ENCODE measurements around the gene B4GALNT1.
"Not testable (repeated sequence)": the region's sequence is repeated elsewhere in the genome, so short reads cannot be mapped to it uniquely, and the experiment has no call there.

B4GALNT1 gene

DNA sequence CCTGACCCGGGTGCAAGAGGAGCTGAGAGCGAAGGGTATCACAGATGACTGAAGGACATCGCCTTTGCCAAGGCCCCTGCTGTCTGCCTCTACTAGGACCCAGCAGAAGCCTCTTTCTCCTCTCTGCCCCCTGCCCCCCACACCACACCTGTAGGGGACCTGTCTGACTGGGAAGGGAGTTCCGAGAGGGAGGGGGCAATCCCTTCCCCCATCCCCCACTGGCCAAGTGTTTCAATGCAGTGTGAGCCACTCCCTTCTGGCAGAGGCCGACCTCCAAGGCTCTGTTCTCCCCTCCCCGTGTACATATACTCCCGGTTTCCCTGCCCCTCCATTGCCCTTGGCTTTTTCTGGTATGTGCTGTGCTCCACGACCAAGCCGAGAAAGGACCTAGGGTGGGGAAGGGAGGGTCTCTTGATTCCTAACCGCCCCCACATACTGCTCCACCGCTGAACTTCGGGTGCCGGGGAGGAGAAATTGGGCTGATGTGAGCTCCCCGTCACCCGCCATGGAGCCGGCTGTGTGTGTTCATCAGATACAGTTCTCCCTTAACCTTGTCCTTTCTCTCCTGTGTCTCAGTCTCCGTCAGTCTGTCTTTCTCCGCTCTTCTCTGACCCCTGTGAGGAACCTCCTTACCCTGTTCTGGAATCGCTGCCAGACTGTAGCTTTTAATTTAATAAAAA is 23.8 kb downstream of the B4GALNT1 start:
- DNase-seq = no peak

- DNase-seq = no peak
Measured at GRCh38 chr12:57607958-57608663, 24.9 kb downstream of the B4GALNT1 start.

GRCh38 chr12:57606821-57607220 is 26.2 kb downstream of the B4GALNT1 start:
- no peak for DNase-seq

DNA sequence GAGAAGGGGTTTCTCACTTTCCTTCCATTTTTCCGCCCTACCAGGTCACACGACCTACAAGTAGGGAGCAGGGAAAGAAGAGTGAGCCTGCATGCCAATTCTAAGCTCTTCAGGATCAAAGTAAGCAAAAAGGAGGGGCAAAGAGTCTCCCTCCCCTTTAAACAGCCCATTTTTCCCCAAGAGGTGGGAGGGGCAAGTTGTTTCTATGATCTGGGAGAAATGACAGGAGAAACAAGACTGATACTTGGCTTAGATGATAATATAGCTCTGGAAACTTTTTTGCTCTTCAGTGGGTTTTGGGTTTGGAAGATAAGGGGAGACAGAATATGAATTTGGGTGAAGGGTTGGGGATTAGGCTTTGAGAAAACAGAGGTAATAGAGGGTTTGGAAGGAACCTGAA is 26.6 kb downstream of the B4GALNT1 start:
- DNase-seq = no peak

DNA sequence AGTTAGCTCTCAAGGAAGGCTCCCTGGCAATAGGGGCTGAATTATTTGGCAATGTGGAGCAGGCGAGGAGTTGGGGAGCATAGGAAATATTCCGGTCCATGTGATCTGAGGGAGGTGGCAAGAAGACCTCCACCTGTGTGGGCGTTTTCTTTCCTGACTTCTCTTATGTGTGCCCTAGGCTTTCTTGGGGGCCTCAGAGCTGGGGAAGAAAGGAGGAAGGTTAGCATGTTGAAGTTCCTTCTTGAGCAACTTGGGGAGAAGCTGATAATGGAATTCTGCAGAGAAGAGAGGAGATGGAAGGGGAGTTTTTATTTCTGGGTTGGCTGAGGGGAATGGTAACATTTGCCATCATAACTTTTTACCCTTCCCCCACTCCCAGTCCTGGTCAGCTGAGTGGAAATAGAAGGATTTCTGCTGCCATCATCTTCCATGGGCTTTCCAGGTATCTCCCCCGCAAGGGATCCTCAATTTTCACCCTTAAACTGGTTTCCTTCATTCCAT is 27.1 kb downstream of the B4GALNT1 start:
- no peak for DNase-seq

DNA sequence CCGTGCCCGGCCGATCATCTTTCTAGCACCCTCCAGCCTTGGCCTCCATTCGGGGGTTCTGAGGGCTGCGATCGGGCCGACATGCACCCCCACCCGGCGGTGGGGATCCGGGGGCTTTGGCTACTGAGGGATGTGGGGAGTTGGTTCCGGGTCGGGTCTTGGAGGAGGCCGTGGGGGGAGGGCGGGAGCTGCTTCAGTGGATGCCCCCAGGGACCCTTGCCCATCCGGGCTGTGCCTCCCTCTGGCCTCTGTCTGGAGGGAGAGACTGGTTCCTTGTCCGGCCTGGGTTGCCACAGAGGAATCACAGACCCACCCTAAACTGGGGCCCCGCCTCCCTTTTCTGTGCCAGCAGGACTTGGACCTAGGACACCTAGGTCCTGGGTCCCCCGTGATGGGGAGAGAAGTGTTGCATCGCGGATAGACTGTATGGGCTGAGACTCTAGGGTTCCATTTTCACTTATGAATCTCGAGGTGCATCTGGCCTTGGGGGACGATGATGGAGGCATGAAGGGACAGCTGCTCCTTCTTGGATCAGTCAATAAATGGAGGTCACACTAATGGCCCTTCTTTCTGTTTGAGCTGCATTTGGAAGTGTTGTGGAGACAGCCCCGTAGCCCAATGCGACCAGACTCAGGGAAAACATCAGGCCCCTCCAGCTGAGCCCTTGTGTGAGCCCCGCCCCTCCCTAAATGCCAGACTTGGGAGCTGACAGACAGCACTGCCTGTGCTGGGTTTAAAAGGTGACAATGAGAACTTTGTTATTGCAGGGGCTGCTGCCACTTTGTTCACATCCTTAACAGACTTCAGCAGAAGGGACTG is 27.8 kb downstream of the B4GALNT1 start:
- peak in 9 of 14 donors; percentile 12 to 60 (median 51) for DNase-seq

DNA sequence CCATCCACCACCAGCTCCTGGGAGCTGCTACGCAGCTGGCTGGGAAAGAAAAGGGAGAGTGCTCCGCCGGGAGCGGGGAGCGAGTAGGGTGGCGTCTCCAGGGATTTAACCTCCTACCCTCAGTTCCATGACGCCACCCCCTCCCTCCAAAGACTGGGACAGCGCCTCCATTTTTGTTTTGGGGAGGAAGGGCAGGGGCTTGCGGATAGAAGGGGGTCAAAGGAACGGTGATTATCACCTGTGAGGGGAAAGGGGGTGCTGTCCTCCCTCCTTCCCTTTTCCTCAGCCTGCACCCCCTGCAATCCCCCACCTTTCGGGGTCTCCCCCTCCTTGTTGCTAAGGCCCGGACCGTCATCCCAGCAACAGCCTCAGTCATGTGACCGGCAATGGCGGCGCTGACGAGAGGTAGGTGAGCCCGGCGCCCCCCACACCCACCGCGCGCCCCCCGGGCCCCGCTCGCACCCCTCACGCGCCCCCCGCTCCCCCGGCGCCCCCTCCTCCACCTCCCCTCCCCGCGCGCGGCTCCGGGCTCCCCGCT is 28.5 kb downstream of the B4GALNT1 start, which contains the start of gene DTX3:
TSS of gene DTX3 (plus strand) at position 371 of the 538 bp plus-strand sequence. CDS start 1,694 bp downstream, outside the sequence.
- peak in 12 of 14 donors; percentile 26 to 68 (median 50) for DNase-seq

DNA sequence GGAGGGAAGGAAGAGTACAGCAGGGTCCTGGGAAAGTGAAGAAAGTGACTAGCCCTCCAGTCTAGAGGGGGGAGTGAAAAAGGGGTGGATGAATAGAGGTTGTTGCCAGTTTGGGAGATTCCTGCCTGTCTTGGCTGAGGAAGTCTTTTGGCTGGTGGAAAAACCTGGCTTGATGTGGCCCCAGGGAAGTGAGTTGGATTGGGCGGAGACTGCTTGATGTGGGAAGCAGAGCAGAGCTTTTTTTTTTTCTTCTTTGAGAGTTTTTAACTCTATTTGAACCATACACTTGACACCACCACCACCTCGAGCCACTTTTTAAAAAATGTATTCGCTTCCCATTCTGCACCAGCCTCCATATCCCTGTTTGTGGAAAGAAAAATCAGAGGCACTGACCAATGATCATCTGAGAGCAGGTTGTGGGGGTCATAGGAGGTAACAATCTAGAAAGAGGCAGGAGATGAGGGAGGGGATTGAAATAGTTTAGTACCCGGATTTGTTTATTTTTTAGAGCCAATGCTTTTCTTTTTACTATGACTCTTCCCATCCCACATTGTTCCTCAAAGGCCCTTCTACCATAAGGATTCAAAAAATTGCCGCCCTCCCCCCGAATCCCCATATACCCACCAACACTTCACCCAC is 29.1 kb downstream of the B4GALNT1 start:
- DNase-seq = peak in 7 of 14 donors; percentile 9 to 78 (median 34)

GRCh38 chr12:57603324-57603723 is 29.7 kb downstream of the B4GALNT1 start:
- DNase-seq = no peak

- DNase-seq = no peak
Measured at GRCh38 chr12:57602544-57602943, 30.5 kb downstream of the B4GALNT1 start.

DNA sequence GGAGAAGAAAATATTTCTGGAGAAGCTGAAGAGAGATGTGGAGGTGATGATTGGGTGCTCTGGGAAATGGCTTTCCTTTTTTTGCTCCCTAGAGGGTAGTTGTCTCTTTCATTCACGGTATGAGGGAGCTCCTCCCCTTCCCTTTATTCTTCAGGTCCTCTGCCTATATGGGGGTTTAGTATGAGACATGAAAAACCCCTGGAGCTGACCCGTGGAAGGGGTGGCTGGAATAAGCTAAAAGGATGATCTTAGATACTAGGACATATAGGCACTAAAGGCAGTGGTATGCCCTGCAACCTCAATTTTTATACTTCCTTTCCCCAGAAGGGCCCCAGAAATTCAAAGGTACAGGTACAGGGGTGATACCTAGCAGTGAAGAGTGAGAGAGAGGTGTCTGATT is 32.6 kb downstream of the B4GALNT1 start:
- no peak for DNase-seq

GRCh38 chr12:57593187-57593586 is 39.8 kb downstream of the B4GALNT1 start:
- no peak for DNase-seq

DNA sequence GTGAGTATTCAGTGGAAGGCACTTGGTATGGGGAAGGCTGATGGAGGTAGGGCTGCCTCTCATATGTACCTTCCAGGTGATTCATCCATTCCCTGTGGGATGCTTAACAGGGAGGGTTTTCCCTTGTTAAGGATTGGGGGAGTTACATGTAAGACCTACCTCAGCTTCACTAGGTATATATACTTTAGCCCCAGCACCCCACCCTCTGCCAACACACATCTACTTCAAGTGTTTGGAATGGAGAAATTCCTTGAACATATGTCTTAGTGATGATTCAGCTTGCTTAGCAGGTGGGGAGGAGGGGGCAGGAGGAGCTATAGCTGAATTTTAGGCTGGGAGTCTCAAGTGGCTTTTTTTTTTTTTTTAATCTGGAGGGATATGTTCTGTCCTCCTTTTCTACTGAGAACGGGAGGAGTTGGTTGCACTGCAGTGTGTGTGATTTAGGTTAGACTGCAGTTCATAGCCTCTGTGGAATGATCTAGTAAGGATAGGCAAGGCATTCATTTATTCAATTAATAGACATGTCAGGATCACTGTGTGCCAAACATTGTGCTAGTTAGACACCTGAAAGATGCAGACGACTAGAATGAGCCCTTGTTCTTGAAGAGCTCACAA is 40.3 kb downstream of the B4GALNT1 start:
- no peak for DNase-seq

DNA sequence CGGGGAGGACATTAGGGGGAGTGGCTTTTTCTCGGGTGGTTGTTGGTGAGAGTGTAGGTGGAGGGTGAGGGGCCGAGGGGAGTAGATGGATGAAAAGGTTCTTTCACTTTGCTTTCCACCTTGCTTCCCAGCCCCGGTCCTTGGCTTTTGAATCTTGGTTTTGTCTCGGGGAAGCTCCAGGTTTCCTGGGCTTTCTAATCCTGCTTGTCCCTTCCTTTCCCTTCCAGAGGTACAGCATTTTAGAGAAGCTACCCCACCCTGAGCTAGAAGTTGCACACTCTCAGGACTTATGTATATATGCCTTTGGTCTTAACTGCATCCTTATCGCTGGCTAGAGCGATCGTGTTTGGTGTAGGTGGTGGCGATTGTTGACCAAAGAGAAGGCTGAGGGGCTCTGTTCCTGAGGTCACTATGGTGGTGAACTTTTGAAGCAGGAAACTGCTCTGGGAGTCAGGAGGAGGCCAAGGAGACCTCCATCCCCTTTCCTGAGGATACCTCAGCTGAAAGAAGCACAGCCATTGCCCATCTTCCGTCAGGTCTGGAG is 41.1 kb downstream of the B4GALNT1 start:
- no peak for DNase-seq

GRCh38 chr12:57590864-57591781 is 41.9 kb downstream of the B4GALNT1 start, which contains the start of gene PIP4K2C:
Gene PIP4K2C, plus strand, starts transcription at chr12:57591192. Its CDS starts 98 bp downstream, at chr12:57591290.
- peak in 13 of 14 donors; percentile 38 to 82 (median 66) for DNase-seq

DNA sequence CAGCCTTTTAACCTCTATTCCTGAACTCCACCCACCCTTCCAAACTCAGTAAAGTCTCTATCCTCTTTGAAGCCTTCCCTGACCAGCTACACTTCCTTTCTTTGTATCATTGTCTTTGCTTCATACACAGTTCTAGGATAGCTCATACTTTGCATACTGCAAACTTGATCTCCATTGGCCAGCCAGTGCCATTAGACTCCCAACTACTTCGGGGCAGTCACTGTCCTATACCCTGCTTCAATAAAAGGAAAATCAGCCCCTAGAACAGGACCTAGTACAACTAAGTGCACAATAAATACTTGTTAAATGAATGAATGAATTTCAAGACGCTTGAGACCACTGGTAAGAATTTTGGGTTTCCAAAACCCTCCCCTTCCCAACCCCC is 42.5 kb downstream of the B4GALNT1 start:
- no peak for DNase-seq

DNA sequence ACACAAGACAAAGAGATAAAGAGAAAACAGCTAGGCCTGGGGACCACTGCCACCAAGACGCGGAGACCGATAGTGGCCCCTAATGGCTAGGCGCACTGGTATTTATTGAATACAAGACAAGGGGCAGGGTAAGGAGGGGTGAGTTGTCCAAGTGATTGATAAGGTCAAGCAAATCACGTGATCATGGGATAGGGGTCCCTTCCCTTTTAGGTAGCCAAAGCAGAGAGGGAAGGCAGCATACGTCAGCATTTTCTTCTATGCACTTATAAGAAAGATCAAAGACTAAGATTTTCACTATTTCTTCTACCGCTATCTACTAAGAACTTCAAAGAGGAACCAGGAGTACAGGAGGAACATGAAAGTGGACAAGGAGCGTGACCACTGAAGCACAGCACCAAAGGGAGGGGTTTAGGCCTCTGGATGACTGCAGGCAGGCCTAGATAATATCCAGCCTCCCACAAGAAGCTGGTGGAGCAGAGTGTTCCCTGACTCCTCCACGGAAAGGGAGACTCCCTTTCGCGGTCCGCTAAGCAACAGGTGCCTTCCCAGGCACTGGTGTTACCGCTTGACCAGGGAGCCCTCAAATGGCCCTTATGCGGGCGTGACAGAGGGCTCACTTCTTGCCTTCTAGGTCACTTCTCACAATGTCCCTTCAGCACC is 43.9 kb downstream of the B4GALNT1 start:
- DNase-seq = not testable (repeated sequence)

GRCh38 chr12:57586832-57587429 is 46.1 kb downstream of the B4GALNT1 start:
- no peak for DNase-seq

DNA sequence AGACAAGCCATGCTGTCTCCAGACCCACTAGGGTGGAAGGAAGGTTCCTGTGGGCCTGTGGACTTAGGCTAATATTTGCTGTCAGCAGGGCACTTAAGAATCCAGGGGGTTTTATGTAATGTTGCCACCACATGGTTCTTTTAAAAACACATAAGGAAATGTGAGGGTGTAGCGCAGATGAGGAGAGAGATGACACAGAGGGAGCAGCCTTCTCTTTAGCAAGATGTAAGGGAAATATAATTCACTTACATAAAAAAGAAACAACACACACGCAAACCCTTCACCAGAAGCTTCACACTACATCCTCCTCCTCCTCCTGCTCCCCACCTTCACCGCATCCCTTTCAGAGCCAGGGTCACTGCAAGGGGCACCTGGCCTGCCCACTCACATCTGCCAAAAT is 46.9 kb downstream of the B4GALNT1 start:
- DNase-seq = no peak

Measured in C1 segment of cervical spinal cord (tissue), 14 donors.